OCI-LY3 (cell line): ENCODE results near the gene GID4.

Experiments
- H2AFZ ChIP-seq: fragments of 200-600, 300-600 bp; shearing (Covaris generic); 2 replicates; pipeline ENCODE4 v1.6.0; 2014; ENCODE audit warnings: antibody characterized with exemption, low read depth, low read length
- H3K27ac ChIP-seq: fragments of 200-600, 300-600 bp; sonication (generic); 2 replicates; pipeline ENCODE4 v1.5.1; 2014; ENCODE audit warnings: mild to moderate bottlenecking, low read length, moderate library complexity, mixed read lengths
- H3K27me3 ChIP-seq: fragments of 200-600, 300-600 bp; sonication (generic); 2 replicates; pipeline ENCODE4 v1.6.1; 2014; ENCODE audit warnings: low read depth, low read length, mixed read lengths
- H3K36me3 ChIP-seq: fragments of 200-600, 300-600 bp; sonication (generic); replicated peaks from 2 replicates; pipeline ENCODE3; 2014; ENCODE audit warnings: low read depth, low read length, mixed read lengths
- H3K4me1 ChIP-seq: fragments of 300-600, 200-600 bp; sonication (generic); 2 replicates; pipeline ENCODE4 v1.6.1; 2014; ENCODE audit warnings: low read length, mixed read lengths
- H3K4me2 ChIP-seq: fragments of 200-600, 300-600 bp; sonication (generic); 2 replicates; pipeline ENCODE4 v1.6.1; 2014; ENCODE audit warnings: low read length, mixed read lengths
- H3K4me3 ChIP-seq: fragments of 300-600, 200-600 bp; sonication (generic); 2 replicates; pipeline ENCODE4 v1.5.1; 2014; ENCODE audit warnings: antibody characterized with exemption, mild to moderate bottlenecking, low read length, moderate library complexity
- H3K79me2 ChIP-seq: fragments of 300-600, 200-600 bp; shearing (Covaris generic); 2 replicates; pipeline ENCODE4 v1.6.1; 2014; ENCODE audit warnings: mild to moderate bottlenecking, low read length, mixed read lengths
- H3K9ac ChIP-seq: fragments of 300-600, 200-600 bp; shearing (Covaris generic); 2 replicates; pipeline ENCODE4 v1.6.0; 2014; ENCODE audit warnings: mild to moderate bottlenecking, low read length, moderate library complexity
- H3K9me3 ChIP-seq: fragments of 200-600, 300-600 bp; shearing (Covaris generic); 2 replicates; pipeline ENCODE4 v1.6.1; 2014; ENCODE audit warnings: low read length, mixed read lengths; ENCODE audit not compliant: insufficient read depth
- H4K20me1 ChIP-seq: fragments of 200-600, 300-600 bp; sonication (generic); 2 replicates; pipeline ENCODE4 v1.6.1; 2016; ENCODE audit warnings: low read length, mixed read lengths; ENCODE audit not compliant: insufficient read depth
- EZH2phosphoT487 ChIP-seq: fragments of 200-600 bp; shearing (Covaris generic); IDR thresholded peaks from 2 replicates; pipeline ENCODE4 v1.6.1; 2018; ENCODE audit warnings: antibody characterized with exemption, mixed run types, low read depth
- TF ChIP-seq, protein P1 (sequence below): fragments of 200-600, 300-600 bp; sonication (generic); IDR thresholded peaks from 2 replicates; pipeline ENCODE4 v1.5.1; 2014; ENCODE audit warnings: antibody characterized with exemption, low read length, low read depth

Gene GID4

DNA sequence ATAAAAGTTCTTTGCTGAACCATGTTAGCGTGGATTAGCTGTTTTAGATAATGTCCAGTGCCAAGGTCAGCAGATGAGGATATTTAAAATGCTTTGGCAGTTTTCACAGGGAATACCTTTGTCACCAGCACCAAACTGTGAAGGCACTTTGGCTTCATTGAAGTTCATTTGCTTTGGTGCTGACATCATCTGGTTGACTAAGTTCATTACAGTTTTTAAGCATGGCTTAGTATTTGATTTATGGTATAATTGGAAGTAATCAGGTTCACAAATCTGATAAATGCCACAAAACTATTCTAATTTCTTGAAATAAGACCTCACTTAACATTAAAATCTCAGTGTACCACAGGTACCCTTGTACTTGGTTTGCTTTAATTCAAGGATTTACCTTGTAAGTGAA, 4.3 kb downstream of the GID4 start:
- Histone ChIP-seq H3K4me1 (peaks cover 2% of the 10 kb centered on the region; the same call in 1 of the 2 replicates), H4K20me1 (no peaks in the 10 kb centered on the region), H3K36me3 (no peaks in the 10 kb centered on the region), H3K79me2 (peaks cover 13% of the 10 kb centered on the region; the same call in 1 of the 2 replicates), H3K9ac (no peak overlapping the region), H3K4me2 (no peak overlapping the region), H3K9me3 (no peaks in the 10 kb centered on the region), H3K4me3 (no peak overlapping the region), H3K27ac (no peak overlapping the region), H3K27me3 (no peaks in the 10 kb centered on the region), H2AFZ (no peak overlapping the region)
- TF ChIP-seq, protein P1, sequence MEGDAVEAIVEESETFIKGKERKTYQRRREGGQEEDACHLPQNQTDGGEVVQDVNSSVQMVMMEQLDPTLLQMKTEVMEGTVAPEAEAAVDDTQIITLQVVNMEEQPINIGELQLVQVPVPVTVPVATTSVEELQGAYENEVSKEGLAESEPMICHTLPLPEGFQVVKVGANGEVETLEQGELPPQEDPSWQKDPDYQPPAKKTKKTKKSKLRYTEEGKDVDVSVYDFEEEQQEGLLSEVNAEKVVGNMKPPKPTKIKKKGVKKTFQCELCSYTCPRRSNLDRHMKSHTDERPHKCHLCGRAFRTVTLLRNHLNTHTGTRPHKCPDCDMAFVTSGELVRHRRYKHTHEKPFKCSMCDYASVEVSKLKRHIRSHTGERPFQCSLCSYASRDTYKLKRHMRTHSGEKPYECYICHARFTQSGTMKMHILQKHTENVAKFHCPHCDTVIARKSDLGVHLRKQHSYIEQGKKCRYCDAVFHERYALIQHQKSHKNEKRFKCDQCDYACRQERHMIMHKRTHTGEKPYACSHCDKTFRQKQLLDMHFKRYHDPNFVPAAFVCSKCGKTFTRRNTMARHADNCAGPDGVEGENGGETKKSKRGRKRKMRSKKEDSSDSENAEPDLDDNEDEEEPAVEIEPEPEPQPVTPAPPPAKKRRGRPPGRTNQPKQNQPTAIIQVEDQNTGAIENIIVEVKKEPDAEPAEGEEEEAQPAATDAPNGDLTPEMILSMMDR: no peak
- TF ChIP-seq EZH2phosphoT487: no peak

DNA sequence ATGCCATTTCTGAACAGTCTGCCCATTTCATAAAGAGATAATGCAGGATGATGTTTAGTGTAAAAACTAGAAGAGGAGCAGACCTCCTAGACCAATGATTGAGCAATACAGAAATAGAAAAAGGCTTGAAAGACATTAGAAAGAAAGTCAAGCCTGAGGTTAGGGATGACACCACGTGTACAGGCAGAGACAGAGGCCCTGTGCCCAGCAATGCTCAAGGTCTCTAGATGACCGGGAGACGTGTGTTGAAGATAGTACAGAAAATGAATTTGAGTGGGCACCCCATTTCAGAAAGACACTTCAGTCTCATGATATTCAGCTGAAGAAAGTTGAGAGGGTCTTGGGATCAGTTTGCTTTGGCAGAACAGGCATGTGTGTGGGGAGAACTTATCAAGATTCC, 5.4 kb downstream of the GID4 start:
- H2AFZ ChIP-seq: no peak overlapping the region
- no peaks in the 10 kb centered on the region for H3K36me3 ChIP-seq
- H3K9ac ChIP-seq: no peak overlapping the region
- no peak overlapping the region for H3K27ac ChIP-seq
- H3K27me3 ChIP-seq: no peaks in the 10 kb centered on the region
- H3K4me3 ChIP-seq: no peak overlapping the region
- no peak overlapping the region for H3K4me2 ChIP-seq
- H3K79me2 ChIP-seq: peaks cover 9% of the 10 kb centered on the region; the same call in 1 of the 2 replicates
- no peak for TF ChIP-seq EZH2phosphoT487
- TF ChIP-seq, protein P1: no peak
- peaks cover 2% of the 10 kb centered on the region; the same call in 1 of the 2 replicates for H3K4me1 ChIP-seq
- H3K9me3 ChIP-seq: no peaks in the 10 kb centered on the region
- no peaks in the 10 kb centered on the region for H4K20me1 ChIP-seq

DNA sequence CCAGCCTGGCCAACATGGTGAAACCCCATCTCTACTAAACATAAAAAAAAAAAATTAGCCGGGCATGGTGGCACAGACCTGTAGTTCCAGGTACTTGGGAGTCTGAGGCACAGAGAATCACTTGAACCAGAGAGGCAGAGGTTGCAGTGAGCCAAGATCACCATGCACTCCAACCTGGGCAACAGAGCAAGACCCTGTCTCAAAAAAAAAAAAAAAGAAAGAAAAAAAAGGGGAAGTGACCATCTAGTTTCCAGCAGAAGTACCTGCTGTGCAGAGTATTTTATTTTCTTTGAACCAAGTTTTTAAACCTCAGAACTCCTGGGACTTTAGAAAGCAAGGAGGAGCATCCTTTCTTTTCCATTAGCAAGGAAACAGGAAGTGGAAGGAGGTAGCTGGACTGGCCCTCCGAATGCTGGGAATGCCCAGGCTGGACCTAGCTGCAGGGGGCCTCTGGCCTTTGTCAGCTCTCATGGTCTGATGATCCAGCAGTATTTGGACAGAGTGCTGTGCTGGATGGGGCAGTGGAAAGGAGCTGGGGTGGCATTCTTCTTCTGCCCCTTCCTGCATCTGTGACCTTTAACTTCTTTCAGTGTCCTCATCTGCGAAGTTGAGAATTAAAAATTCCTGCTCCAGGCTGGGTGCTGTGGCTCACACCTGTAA, 6.6 kb downstream of the GID4 start:
- H4K20me1 ChIP-seq: no peaks in the 10 kb centered on the region
- no peak overlapping the region for H3K27ac ChIP-seq
- H3K9me3 ChIP-seq: no peaks in the 10 kb centered on the region
- H3K4me1 ChIP-seq: no peaks in the 10 kb centered on the region
- H3K4me2 ChIP-seq: no peak overlapping the region
- no peak overlapping the region for H3K4me3 ChIP-seq
- H2AFZ ChIP-seq: no peak overlapping the region
- no peaks in the 10 kb centered on the region for H3K27me3 ChIP-seq
- H3K79me2 ChIP-seq: no peaks in the 10 kb centered on the region
- H3K9ac ChIP-seq: no peak overlapping the region
- TF ChIP-seq EZH2phosphoT487: no peak
- TF ChIP-seq, protein P1: no peak
- H3K36me3 ChIP-seq: no peaks in the 10 kb centered on the region

DNA sequence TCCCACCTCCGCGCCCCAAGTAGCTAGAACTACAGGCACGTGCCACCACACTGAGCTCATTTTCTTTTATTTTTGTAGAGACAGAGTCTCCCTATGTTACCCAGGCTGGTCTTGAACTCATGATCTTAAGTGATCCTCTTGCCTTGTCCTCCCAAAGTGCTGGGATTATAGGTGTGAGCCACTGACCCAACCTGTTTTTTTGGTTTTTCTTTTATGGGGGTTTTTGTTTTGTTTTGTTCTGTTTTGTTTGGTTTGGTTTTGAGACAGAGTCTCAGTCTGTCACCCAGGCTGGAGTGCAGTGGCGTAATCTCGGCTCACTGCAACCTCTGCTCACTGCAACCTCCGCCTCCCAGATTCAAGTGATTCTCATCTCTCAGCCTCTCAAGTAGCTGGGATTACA, 16.4 kb downstream of the GID4 start:
- no peaks in the 10 kb centered on the region for H4K20me1 ChIP-seq
- no peak overlapping the region for H3K9ac ChIP-seq
- no peak for TF ChIP-seq EZH2phosphoT487
- TF ChIP-seq, protein P1: no peak
- H2AFZ ChIP-seq: no peak overlapping the region
- no peak overlapping the region for H3K27ac ChIP-seq
- H3K9me3 ChIP-seq: no peaks in the 10 kb centered on the region
- no peaks in the 10 kb centered on the region for H3K79me2 ChIP-seq
- no peak overlapping the region for H3K4me2 ChIP-seq
- no peaks in the 10 kb centered on the region for H3K36me3 ChIP-seq
- no peak overlapping the region for H3K4me3 ChIP-seq
- H3K4me1 ChIP-seq: no peaks in the 10 kb centered on the region
- no peaks in the 10 kb centered on the region for H3K27me3 ChIP-seq
